Common myeloid progenitor, CD34-positive (primary cell): ENCODE measurements around the gene ALKBH4.
A peak's percentile ranks its signal among the peaks of the same experiment; 100 is the strongest.

ENCODE experiments used
- CTCF ChIA-PET: fragments of 350-600 bp; sonication (Branson Sonifier 250); formaldehyde crosslinking; loops from one replicate; lab custom pipeline; 2021; ENCODE audit warnings: antibody characterized with exemption; lab: Charles Lee
- POLR2A ChIA-PET: fragments of 350-600 bp; sonication (Branson Sonifier 250); formaldehyde crosslinking; loops from one replicate; lab custom pipeline; 2021; ENCODE audit warnings: antibody characterized with exemption; lab: Charles Lee
- DNase-seq, 3 donors: peaks; one replicate each; pipeline versions ENCODE4 v3.0.0 to v3.0.0-alpha.2; 2013
- H3K27ac ChIP-seq, 2 experiments: 1 replicate in 1 of 2; 2 replicates in 1 of 2; pipeline ENCODE4 v1.7.0; 2013; ENCODE audit warnings: inconsistent platforms in 2 of 2, low read length in 2 of 2, mild to moderate bottlenecking in 2 of 2, low read depth in 1 of 2, moderate library complexity in 1 of 2; ENCODE audit not compliant: severe bottlenecking in 2 of 2, insufficient read depth in 1 of 2, poor library complexity in 1 of 2
- H3K27me3 ChIP-seq, 5 experiments: replicated peaks in 2 of 5; 1 replicate in 3 of 5; 2 replicates in 2 of 5; pipeline versions ENCODE4 v1.6.1 to v1.7.0; 2013; ENCODE audit warnings: low read length in 4 of 5, mild to moderate bottlenecking in 2 of 5, moderate library complexity in 2 of 5, inconsistent platforms in 1 of 5; ENCODE audit not compliant: insufficient read depth in 5 of 5, control insufficient read depth in 4 of 5
- H3K36me3 ChIP-seq, 4 experiments: 1 replicate in 2 of 4; 2 replicates in 2 of 4; pipeline versions ENCODE4 v1.6.1 to v1.7.0; 2013; ENCODE audit warnings: low read length in 3 of 4, control low read depth in 1 of 4, mild to moderate bottlenecking in 1 of 4; ENCODE audit not compliant: control insufficient read depth in 4 of 4, insufficient read depth in 4 of 4
- H3K4me1 ChIP-seq, 4 experiments: 1 replicate in 3 of 4; 2 replicates in 1 of 4; pipeline versions ENCODE4 v1.6.1 to v1.7.1; 2013; ENCODE audit warnings: low read length in 3 of 4, mild to moderate bottlenecking in 3 of 4, control low read depth in 1 of 4, inconsistent platforms in 1 of 4, moderate library complexity in 1 of 4; ENCODE audit not compliant: control insufficient read depth in 4 of 4, insufficient read depth in 4 of 4; ENCODE audit errors: control extremely low read depth in 1 of 4
- H3K4me3 ChIP-seq, 7 experiments: 1 replicate in 4 of 7; 2 replicates in 3 of 7; pipeline versions ENCODE4 v1.5.1 to v1.7.0; 2013; ENCODE audit warnings: mild to moderate bottlenecking in 7 of 7, low read length in 6 of 7, moderate library complexity in 6 of 7, inconsistent platforms in 2 of 7, low read depth in 2 of 7, control low read depth in 1 of 7; ENCODE audit not compliant: insufficient read depth in 4 of 7, control insufficient read depth in 1 of 7; ENCODE audit errors: extremely low read depth in 1 of 7
- H3K9me3 ChIP-seq, 5 experiments: 1 replicate in 4 of 5; 2 replicates in 1 of 5; pipeline versions ENCODE4 v1.6.1 to v1.7.1; 2013; ENCODE audit warnings: low read length in 4 of 5, mild to moderate bottlenecking in 2 of 5, inconsistent platforms in 1 of 5, low read depth in 1 of 5, moderate library complexity in 1 of 5; ENCODE audit not compliant: control insufficient read depth in 4 of 5, insufficient read depth in 2 of 5; ENCODE audit errors: control extremely low read depth in 1 of 5
- WGBS: methylation state at CpG from one replicate; pipeline ENCODE4 v1.1.5; 2013; ENCODE audit not compliant: insufficient coverage; 5-methylcytosine and 5-hydroxymethylcytosine counted together

ALKBH4 gene

GRCh38 chr7:102433219-102434038 lies 31.2 kb downstream of the ALKBH4 start, which contains the start of gene ORAI2:
ORAI2 (plus strand) TSS chr7:102433575; CDS start chr7:102438957, 5,382 bp downstream.
- Histone ChIP-seq H3K9me3 (no peaks in the 10 kb centered on the region), H3K36me3 (peaks cover 2 to 20% (median 11%) of the 10 kb centered on the region in 4 experiments), H3K27ac (peak within 1 kb of the TSS; percentile 40 to 82), H3K4me1 (peaks cover 5 to 63% (median 57%) of the 10 kb centered on the region in 4 experiments), H3K27me3 (no peaks in the 10 kb centered on the region), H3K4me3 (peak within 1 kb of the TSS; percentile 72 to 92 (median 81))
- ChIA-PET POLR2A (interaction anchor here (1.0 to 2.4 kb wide), 3 partner anchors 21 to 30 kb away, joined by 4 to 8 read pairs (median 4); no protein-coding TSS in a partner anchor), CTCF (interaction anchor here (56.5 to 63.4 kb wide), 2 partner anchors 9 to 15 kb away, joined by 1488 read pairs; partner anchors contain the start of genes ALKBH4, LRWD1, ORAI2 and PRKRIP1)
- DNase-seq: peak; percentile 67 to 86 (median 84)
- WGBS: 0% methylated on average over 53 of the region's 90 CpGs

GRCh38 chr7:102432442-102433218 lies 32.0 kb downstream of the ALKBH4 start:
- H3K4me1 ChIP-seq: peaks cover 10 to 71% (median 65%) of the 10 kb centered on the region in 4 experiments
- 43% methylated on average over 14 of the region's 27 CpGs for WGBS
- peaks cover 2 to 16% (median 8%) of the 10 kb centered on the region in 4 experiments for H3K36me3 ChIP-seq
- POLR2A ChIA-PET: interaction anchor here (0.8 to 2.4 kb wide), 3 partner anchors 11 to 31 kb away, joined by 4 to 8 read pairs (median 4); no protein-coding TSS in a partner anchor
- H3K4me3 ChIP-seq: peak overlapping the region; percentile 30 to 92 (median 76)
- H3K9me3 ChIP-seq: no peaks in the 10 kb centered on the region
- no peaks in the 10 kb centered on the region for H3K27me3 ChIP-seq
- peak overlapping the region; percentile 40 to 82 for H3K27ac ChIP-seq
- DNase-seq: peak in 2 of 3 donors; percentile 34 to 62
- CTCF ChIA-PET: interaction anchor here (56.5 to 63.4 kb wide), 2 partner anchors 10 to 14 kb away, joined by 1488 read pairs; partner anchors contain the start of genes ALKBH4, LRWD1, ORAI2 and PRKRIP1

GRCh38 chr7:102431617-102432298 lies 32.9 kb downstream of the ALKBH4 start:
- H3K27ac ChIP-seq: peak overlapping the region; percentile 47 to 82
- CTCF ChIA-PET: interaction anchor here (56.5 to 63.4 kb wide), 2 partner anchors 11 to 13 kb away, joined by 1488 read pairs; partner anchors contain the start of genes ALKBH4, LRWD1, ORAI2 and PRKRIP1

GRCh38 chr7:102429141-102429899 lies 35.3 kb downstream of the ALKBH4 start:
- no peaks in the 10 kb centered on the region for H3K27me3 ChIP-seq
- H3K4me3 ChIP-seq: no peak overlapping the region
- H3K9me3 ChIP-seq: no peaks in the 10 kb centered on the region
- WGBS: 97% methylated on average over 10 of the region's 10 CpGs
- CTCF ChIA-PET: interaction anchor here (56.5 to 63.4 kb wide), 2 partner anchors 11 to 13 kb away, joined by 1488 read pairs; partner anchors contain the start of genes ALKBH4, LRWD1, ORAI2 and PRKRIP1
- DNase-seq: no peak
- POLR2A ChIA-PET: interaction anchor here (1.4 kb wide), 1 partner anchor 8 kb away, joined by 7 read pairs; no protein-coding TSS in a partner anchor
- H3K4me1 ChIP-seq: peaks cover 16 to 94% (median 89%) of the 10 kb centered on the region in 4 experiments
- H3K27ac ChIP-seq: peak overlapping the region; percentile 40 to 82
- H3K36me3 ChIP-seq: peaks cover 0 to 15% (median 3%) of the 10 kb centered on the region in 4 experiments

More at GRCh38 chr7:102431617-102432298, 32.9 kb downstream of the ALKBH4 start:
- H3K4me1 ChIP-seq: peaks cover 13 to 79% (median 74%) of the 10 kb centered on the region in 4 experiments
- peaks cover under 1 to 10% (median 5%) of the 10 kb centered on the region in 4 experiments for H3K36me3 ChIP-seq
- peak overlapping the region in 5 of 7 experiments; percentile 1 to 53 (median 6) for H3K4me3 ChIP-seq
- POLR2A ChIA-PET: interaction anchor here (0.8 to 1.3 kb wide), 2 partner anchors 11 to 20 kb away, joined by 4 to 5 read pairs; no protein-coding TSS in a partner anchor
- no peaks in the 10 kb centered on the region for H3K9me3 ChIP-seq
- peak in 2 of 3 donors; percentile 54 to 72 for DNase-seq
- 21% methylated on average over 17 of the region's 17 CpGs for WGBS
- H3K27me3 ChIP-seq: no peaks in the 10 kb centered on the region

- Histone ChIP-seq H3K4me3 (peak overlapping the region in 6 of 7 experiments; percentile 13 to 73 (median 41)), H3K36me3 (peaks cover 0 to 20% (median 3%) of the 10 kb centered on the region in 4 experiments), H3K9me3 (no peaks in the 10 kb centered on the region), H3K27ac (peak overlapping the region; percentile 98), H3K27me3 (no peaks in the 10 kb centered on the region), H3K4me1 (peaks cover 16 to 89% (median 78%) of the 10 kb centered on the region in 4 experiments)
- WGBS: 68% methylated on average over 4 of the region's 5 CpGs
- ChIA-PET POLR2A (no interaction called here), CTCF (interaction anchor here (56.5 to 63.4 kb wide), 2 partner anchors 8 to 15 kb away, joined by 1488 read pairs; partner anchors contain the start of genes ALKBH4, LRWD1, ORAI2 and PRKRIP1)
- DNase-seq: peak in 2 of 3 donors; percentile 40 to 41
Measured at GRCh38 chr7:102427019-102427405, 37.7 kb downstream of the ALKBH4 start.
